ENCODE data around the gene CA5B.

DNA sequence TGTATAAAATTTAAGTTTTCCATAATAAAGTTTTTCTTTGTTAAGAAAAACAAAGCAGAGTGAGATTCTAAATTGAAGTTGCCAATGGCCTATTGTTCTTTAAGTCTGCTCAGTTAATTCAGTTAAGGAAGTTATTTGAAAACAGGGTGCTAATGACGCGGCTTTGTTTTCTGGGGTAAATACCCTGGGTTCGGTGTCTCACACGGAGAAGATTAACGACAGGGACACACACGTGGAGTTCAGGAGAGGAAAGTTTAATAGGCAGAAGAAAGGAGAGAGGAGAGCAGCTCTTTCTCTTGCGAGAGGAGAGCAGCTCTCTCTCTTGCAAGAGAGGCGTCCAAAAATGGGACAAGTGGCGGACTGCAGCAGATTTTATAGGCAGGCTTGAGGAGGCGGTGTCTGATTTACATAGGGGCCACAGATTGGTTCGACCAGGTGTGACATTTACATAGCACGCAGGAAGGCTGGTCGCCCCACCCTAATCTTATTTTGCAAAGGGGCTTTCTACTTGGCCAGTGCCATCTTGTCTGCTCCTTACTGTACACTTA lies 9.6 kb downstream of the CA5B start:
- no peak for TF ChIP-seq POLR2A (IDR thresholded peaks at IDR 0.05)
- TF ChIP-seq, protein P1, sequence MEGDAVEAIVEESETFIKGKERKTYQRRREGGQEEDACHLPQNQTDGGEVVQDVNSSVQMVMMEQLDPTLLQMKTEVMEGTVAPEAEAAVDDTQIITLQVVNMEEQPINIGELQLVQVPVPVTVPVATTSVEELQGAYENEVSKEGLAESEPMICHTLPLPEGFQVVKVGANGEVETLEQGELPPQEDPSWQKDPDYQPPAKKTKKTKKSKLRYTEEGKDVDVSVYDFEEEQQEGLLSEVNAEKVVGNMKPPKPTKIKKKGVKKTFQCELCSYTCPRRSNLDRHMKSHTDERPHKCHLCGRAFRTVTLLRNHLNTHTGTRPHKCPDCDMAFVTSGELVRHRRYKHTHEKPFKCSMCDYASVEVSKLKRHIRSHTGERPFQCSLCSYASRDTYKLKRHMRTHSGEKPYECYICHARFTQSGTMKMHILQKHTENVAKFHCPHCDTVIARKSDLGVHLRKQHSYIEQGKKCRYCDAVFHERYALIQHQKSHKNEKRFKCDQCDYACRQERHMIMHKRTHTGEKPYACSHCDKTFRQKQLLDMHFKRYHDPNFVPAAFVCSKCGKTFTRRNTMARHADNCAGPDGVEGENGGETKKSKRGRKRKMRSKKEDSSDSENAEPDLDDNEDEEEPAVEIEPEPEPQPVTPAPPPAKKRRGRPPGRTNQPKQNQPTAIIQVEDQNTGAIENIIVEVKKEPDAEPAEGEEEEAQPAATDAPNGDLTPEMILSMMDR (IDR thresholded peaks at IDR 0.05) = no peak
- no peak for TF ChIP-seq POLR2AphosphoS5 (IDR thresholded peaks at IDR 0.05)
- TF ChIP-seq EP300 (IDR thresholded peaks at IDR 0.05; ENCODE audit: low read depth) = no peak
